ENCODE data around the gene MSL2. TPM values are rescaled to one million over a fixed set of nuclear protein-coding genes. Genes with fewer than 3 reads are reported as not detected.
A peak's percentile ranks its signal among the peaks of the same experiment; 100 is the strongest.
"Not testable (repeated sequence)": the region's sequence is repeated elsewhere in the genome, so short reads cannot be mapped to it uniquely, and the experiment has no call there.

The MSL2 gene
- total RNA-seq, 4 donors from 2014 or later = 25.4 to 71.1 (median 44.0) TPM

DNA sequence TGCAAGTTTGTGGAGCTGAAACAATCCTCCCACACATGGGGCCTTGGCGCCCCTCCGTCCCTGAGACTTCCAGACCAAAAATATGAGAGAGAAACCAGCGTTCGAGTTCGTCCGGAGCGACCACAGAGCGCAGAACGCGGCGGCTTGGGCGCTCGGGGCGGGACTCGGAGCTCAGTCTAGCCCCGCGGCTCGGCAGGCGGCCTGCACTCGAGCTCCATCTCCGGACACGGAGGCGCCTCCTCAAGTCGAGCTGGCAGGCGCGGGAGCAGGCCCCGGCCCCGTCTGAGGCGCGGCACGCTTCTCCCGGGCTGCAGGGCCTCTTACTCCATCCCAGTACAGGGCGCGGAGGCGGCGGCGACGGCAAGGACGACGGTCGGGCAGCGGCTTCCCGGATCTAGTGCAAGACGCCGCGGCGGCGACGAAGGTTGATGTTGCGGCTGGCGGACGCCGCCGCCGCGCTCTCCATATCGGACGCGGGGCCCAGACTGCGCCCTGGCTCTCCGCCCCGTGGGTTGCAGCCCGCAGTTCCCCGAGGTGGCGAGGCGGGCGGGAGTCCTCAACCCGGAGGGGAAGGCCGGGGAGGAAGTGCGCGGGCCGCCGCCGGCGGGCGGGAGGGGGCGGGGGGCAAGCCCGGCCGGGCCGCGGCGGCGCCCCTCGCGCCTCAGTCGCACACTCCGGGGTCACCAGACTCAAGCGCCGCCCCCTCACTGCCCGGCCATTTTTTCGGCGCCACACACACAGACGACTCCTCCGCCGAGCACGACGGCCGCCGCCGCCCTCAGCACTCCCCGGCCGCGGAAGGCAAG lies 674 bp downstream of the MSL2 start:
- no peaks in the 10 kb centered on the region for H3K9me3 ChIP-seq
- peak in 1 of 2 donors; percentile 6 for TF ChIP-seq POLR2A (IDR thresholded peaks at IDR 0.05)
- TF ChIP-seq POLR2AphosphoS5 (IDR thresholded peaks at IDR 0.05) = peak in 2 of 3 donors; percentile 7 to 23
- TF ChIP-seq EP300 (IDR thresholded peaks at IDR 0.05) = no peak
- TF ChIP-seq, protein P1, sequence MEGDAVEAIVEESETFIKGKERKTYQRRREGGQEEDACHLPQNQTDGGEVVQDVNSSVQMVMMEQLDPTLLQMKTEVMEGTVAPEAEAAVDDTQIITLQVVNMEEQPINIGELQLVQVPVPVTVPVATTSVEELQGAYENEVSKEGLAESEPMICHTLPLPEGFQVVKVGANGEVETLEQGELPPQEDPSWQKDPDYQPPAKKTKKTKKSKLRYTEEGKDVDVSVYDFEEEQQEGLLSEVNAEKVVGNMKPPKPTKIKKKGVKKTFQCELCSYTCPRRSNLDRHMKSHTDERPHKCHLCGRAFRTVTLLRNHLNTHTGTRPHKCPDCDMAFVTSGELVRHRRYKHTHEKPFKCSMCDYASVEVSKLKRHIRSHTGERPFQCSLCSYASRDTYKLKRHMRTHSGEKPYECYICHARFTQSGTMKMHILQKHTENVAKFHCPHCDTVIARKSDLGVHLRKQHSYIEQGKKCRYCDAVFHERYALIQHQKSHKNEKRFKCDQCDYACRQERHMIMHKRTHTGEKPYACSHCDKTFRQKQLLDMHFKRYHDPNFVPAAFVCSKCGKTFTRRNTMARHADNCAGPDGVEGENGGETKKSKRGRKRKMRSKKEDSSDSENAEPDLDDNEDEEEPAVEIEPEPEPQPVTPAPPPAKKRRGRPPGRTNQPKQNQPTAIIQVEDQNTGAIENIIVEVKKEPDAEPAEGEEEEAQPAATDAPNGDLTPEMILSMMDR (IDR thresholded peaks at IDR 0.05) = no peak
- H3K36me3 ChIP-seq = no peaks in the 10 kb centered on the region
- peak overlapping the region; percentile 98 for H3K27ac ChIP-seq
- H3K4me1 ChIP-seq = peaks cover 50% of the 10 kb centered on the region
- whole genome bisulfite sequencing = under 1% methylated on average over 64 of the region's 103 CpGs
- peak; percentile 89 to 90 for DNase-seq (ENCODE audit: low spot score in 2 of 2)
- H3K27me3 ChIP-seq = no peaks in the 10 kb centered on the region
- H3K4me3 ChIP-seq = peak overlapping the region; percentile 71

DNA sequence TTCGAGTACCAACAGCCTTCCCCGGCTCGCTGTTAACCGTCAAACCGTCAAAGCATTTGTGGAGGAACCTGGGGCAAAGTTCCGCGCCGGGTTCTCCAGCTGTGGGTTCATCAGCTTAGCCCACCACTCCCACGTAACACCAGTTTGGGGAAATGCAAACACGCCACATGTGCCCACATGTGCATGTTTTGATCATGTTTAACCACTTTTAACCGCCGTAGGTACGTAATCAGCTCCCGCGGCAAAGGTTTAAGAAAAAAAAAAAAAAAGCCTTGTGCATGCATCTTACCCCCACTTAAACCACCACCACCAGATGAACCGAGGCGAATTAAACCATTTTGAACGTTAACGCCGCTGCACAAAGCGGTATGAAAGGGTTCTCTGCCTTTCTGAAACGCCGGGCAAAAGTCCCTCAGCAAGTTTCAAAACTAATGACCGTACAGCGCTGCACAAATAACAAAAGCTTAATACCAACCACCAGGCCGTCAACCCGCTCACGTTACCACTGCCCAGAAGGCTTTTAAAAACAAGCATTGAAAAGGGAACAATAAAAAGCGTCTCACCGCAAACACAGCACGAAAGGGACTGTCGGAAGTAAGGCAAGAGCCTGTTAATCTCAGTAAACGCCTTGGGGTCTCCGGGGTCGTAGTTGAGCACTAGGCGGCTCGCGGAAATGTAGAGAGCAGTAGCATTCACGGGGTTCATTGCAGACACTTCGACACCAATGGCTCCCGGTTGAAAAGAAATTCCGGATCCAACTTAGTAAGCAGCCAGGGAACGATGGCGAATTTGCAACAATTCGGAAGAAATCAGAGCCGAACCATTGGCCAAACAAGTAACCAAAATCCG lies 1.5 kb downstream of the MSL2 start:
- Histone ChIP-seq H3K4me3 (peak overlapping the region; percentile 71), H3K27ac (peak overlapping the region; percentile 98), H3K36me3 (no peaks in the 10 kb centered on the region), H3K4me1 (peaks cover 51% of the 10 kb centered on the region), H3K27me3 (no peaks in the 10 kb centered on the region), H3K9me3 (no peaks in the 10 kb centered on the region)
- DNase-seq (ENCODE audit: low spot score in 2 of 2) = no peak
- TF ChIP-seq, protein P1 (IDR thresholded peaks at IDR 0.05) = no peak
- no peak for TF ChIP-seq POLR2AphosphoS5 (IDR thresholded peaks at IDR 0.05)
- TF ChIP-seq EP300 (IDR thresholded peaks at IDR 0.05) = no peak
- TF ChIP-seq POLR2A (IDR thresholded peaks at IDR 0.05) = no peak
- WGBS = under 1% methylated on average over 47 of the region's 47 CpGs

- Histone ChIP-seq H3K4me3 (peak overlapping the region; percentile 71), H3K27me3 (no peaks in the 10 kb centered on the region), H3K4me1 (peaks cover 61% of the 10 kb centered on the region), H3K9me3 (no peaks in the 10 kb centered on the region), H3K27ac (peak overlapping the region; percentile 98), H3K36me3 (no peaks in the 10 kb centered on the region)
- WGBS = 3% methylated on average over 6 of the region's 6 CpGs
- TF ChIP-seq POLR2AphosphoS5 (IDR thresholded peaks at IDR 0.05) = no peak
- TF ChIP-seq POLR2A (IDR thresholded peaks at IDR 0.05) = no peak
- TF ChIP-seq EP300 (IDR thresholded peaks at IDR 0.05) = no peak
- TF ChIP-seq, protein P1 (IDR thresholded peaks at IDR 0.05) = no peak
- DNase-seq (ENCODE audit: low spot score in 2 of 2) = no peak
Measured at GRCh38 chr3:136193278-136194054, 2.7 kb downstream of the MSL2 start.

GRCh38 chr3:136192831-136193230 lies 3.3 kb downstream of the MSL2 start:
- Histone ChIP-seq H3K27ac (no peak overlapping the region), H3K27me3 (no peaks in the 10 kb centered on the region), H3K36me3 (no peaks in the 10 kb centered on the region), H3K4me1 (peaks cover 64% of the 10 kb centered on the region), H3K4me3 (peak overlapping the region; percentile 71), H3K9me3 (no peaks in the 10 kb centered on the region)
- no peak for DNase-seq (ENCODE audit: low spot score in 2 of 2)
- 5% methylated on average over 2 of the region's 2 CpGs for WGBS
- TF ChIP-seq EP300 (IDR thresholded peaks at IDR 0.05) (no peak), POLR2A (IDR thresholded peaks at IDR 0.05) (no peak)
- TF ChIP-seq, protein P1 (IDR thresholded peaks at IDR 0.05) = no peak

DNA sequence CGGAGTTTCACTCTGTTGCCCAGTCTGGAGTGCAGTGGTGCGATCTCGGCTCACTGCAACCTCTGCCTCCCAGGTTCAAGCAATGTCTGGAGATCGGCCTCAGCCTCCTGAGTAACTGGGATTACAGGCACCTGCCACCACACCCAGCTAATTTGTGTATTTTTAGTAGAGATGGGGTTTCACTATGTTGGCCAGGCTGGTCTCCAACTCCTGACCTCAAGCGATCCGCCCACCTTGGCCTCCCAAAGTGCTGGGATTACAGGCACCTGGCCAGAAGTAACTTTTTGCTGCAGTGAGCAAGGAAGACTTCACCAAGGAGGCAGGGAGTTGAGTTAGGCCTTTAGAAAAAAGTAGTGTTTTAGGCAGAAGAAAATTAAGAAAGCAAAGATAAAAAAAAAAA lies 3.9 kb downstream of the MSL2 start:
- not testable (repeated sequence) for H3K36me3 ChIP-seq; H3K27ac ChIP-seq; H3K27me3 ChIP-seq; DNase-seq (ENCODE audit: low spot score in 2 of 2); H3K9me3 ChIP-seq
- WGBS = 18% methylated on average over 6 of the region's 6 CpGs
- Histone ChIP-seq H3K4me3 (peak overlapping the region; percentile 71), H3K4me1 (peaks cover 64% of the 10 kb centered on the region)

Data from suprapubic skin (tissue), 4 donors.